ENCODE data around the gene SUMO4. TPM values are rescaled to one million over a fixed set of nuclear protein-coding genes. Genes with fewer than 3 reads are reported as not detected.

The SUMO4 gene
- total RNA-seq, 1 donor from 2014 or later: 3.6 TPM

DNA sequence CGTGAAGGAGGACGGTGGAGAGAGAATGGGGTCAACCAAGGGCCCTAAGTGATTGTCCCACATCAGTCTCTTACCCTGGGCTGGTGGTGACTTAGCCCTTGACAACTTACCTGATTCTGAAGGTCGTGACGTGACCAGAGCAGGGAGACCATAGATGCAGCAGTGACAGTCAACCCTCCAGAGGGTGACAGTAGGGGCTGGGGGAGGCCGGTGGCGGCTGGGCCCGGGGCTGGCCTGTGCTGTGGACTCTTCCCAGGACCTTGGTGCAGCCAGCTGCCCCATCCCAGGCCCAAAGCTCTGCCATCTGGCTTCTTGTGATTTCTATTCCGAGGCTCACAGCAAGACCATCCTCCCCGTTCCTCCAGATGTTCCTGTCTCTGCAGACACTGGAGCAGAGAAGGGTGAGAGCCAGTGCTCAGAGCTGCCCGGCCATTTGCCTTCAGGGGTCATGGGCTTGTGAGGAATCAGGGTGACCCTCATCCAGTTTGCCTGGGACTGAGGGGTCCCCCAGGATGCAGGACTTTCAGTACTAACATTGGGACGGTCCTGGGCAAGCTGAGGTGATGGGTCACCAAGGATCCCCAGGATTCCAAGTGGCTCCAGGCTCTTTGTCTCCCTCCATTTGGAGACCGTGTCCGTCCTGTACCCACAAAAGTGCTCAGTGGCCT is 36.0 kb downstream of the SUMO4 start:
- H3K4me1 Mint-ChIP-seq (ENCODE audit: low read depth): peaks cover 3% of the 10 kb centered on the region
- H3K9me3 Mint-ChIP-seq (ENCODE audit: low read depth): no peaks in the 10 kb centered on the region
- no peak for DNase-seq (ENCODE audit: low spot score, unreplicated experiment)
- no peak overlapping the region for H3K4me3 Mint-ChIP-seq (ENCODE audit: low read depth)
- TF ChIP-seq CTCF (IDR thresholded peaks at IDR 0.05; ENCODE audit: unreplicated experiment): no peak
- H3K36me3 Mint-ChIP-seq (ENCODE audit: insufficient read depth): no peaks in the 10 kb centered on the region
- peaks cover 30% of the 10 kb centered on the region for H3K27me3 Mint-ChIP-seq
- H3K27ac Mint-ChIP-seq: no peak overlapping the region

- Mint-ChIP-seq H3K4me1 (ENCODE audit: low read depth) (peaks cover 9% of the 10 kb centered on the region), H3K4me3 (ENCODE audit: low read depth) (no peak overlapping the region), H3K36me3 (ENCODE audit: insufficient read depth) (no peaks in the 10 kb centered on the region), H3K27ac (no peak overlapping the region), H3K9me3 (ENCODE audit: low read depth) (no peaks in the 10 kb centered on the region), H3K27me3 (peaks cover 30% of the 10 kb centered on the region)
- TF ChIP-seq CTCF (IDR thresholded peaks at IDR 0.05; ENCODE audit: unreplicated experiment): no peak
- DNase-seq (ENCODE audit: low spot score, unreplicated experiment): no peak
These were observed 36.6 kb downstream of the SUMO4 start for GRCh38 chr6:149436647-149437046.

GRCh38 chr6:149437212-149437611 is 37.1 kb downstream of the SUMO4 start:
- H3K27me3 Mint-ChIP-seq: peaks cover 27% of the 10 kb centered on the region
- H3K27ac Mint-ChIP-seq: no peak overlapping the region
- peaks cover 10% of the 10 kb centered on the region for H3K4me1 Mint-ChIP-seq (ENCODE audit: low read depth)
- no peak for DNase-seq (ENCODE audit: low spot score, unreplicated experiment)
- TF ChIP-seq CTCF (IDR thresholded peaks at IDR 0.05; ENCODE audit: unreplicated experiment): no peak
- no peaks in the 10 kb centered on the region for H3K9me3 Mint-ChIP-seq (ENCODE audit: low read depth)
- no peaks in the 10 kb centered on the region for H3K36me3 Mint-ChIP-seq (ENCODE audit: insufficient read depth)
- no peak overlapping the region for H3K4me3 Mint-ChIP-seq (ENCODE audit: low read depth)

DNA sequence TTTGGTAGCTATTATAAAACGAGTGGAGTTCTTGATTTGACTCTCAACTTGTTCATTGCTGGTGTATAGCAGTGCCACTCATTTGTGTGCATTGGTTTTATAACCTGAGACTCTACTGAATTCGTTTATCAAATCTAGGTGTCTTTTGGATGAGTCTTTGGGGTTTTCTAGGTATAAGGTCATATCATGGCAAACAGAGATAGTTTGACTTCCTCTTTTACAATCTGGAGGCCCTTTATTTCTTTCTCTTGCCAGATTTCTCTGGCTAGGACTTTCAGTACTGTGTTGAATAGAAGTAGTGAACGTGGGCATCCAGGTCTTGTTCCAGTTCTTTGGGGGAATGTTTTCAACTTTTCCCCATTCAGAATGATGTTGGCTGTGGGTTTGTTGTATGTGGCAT is 38.8 kb downstream of the SUMO4 start:
- no peaks in the 10 kb centered on the region for H3K36me3 Mint-ChIP-seq (ENCODE audit: insufficient read depth)
- H3K4me1 Mint-ChIP-seq (ENCODE audit: low read depth): peaks cover 10% of the 10 kb centered on the region
- TF ChIP-seq CTCF (IDR thresholded peaks at IDR 0.05; ENCODE audit: unreplicated experiment): no peak
- no peak overlapping the region for H3K27ac Mint-ChIP-seq
- peaks cover 24% of the 10 kb centered on the region for H3K27me3 Mint-ChIP-seq
- DNase-seq (ENCODE audit: low spot score, unreplicated experiment): no peak
- H3K4me3 Mint-ChIP-seq (ENCODE audit: low read depth): no peak overlapping the region
- no peaks in the 10 kb centered on the region for H3K9me3 Mint-ChIP-seq (ENCODE audit: low read depth)

GRCh38 chr6:149439626-149440025 is 39.6 kb downstream of the SUMO4 start:
- no peak for TF ChIP-seq CTCF (IDR thresholded peaks at IDR 0.05; ENCODE audit: unreplicated experiment)
- H3K27ac Mint-ChIP-seq: no peak overlapping the region
- peaks cover 19% of the 10 kb centered on the region for H3K27me3 Mint-ChIP-seq
- no peaks in the 10 kb centered on the region for H3K36me3 Mint-ChIP-seq (ENCODE audit: insufficient read depth)
- H3K4me1 Mint-ChIP-seq (ENCODE audit: low read depth): peaks cover 10% of the 10 kb centered on the region
- H3K9me3 Mint-ChIP-seq (ENCODE audit: low read depth): no peaks in the 10 kb centered on the region
- no peak overlapping the region for H3K4me3 Mint-ChIP-seq (ENCODE audit: low read depth)
- no peak for DNase-seq (ENCODE audit: low spot score, unreplicated experiment)

Measured in progenitor cell of endocrine pancreas (in vitro differentiated cells).